OCI-LY7 (cell line): ENCODE measurements around the gene ZC3H18. TPM values are rescaled to one million over a fixed set of nuclear protein-coding genes. Genes with fewer than 3 reads are reported as not detected.
A peak's percentile ranks its signal among the peaks of the same experiment; 100 is the strongest.

Source experiments
- BruUV-seq: library from RNA; stranded (reverse); fragments of 400-500 nt; replicated peaks from 2 replicates; lab custom pipeline; 2021; lab: Mats Ljungman, UMichigan
- CTCF ChIA-PET: fragments of 300-600 bp; sonication (Branson Sonifier 250); formaldehyde crosslinking; loops from one replicate; lab custom pipeline; 2022; ENCODE audit warnings: antibody characterized with exemption; ENCODE audit not compliant: unreplicated experiment; lab: Charles Lee
- POLR2A ChIA-PET: fragments of 300-600 bp; sonication (Branson Sonifier 250); formaldehyde crosslinking; loops from one replicate; lab custom pipeline; 2022; ENCODE audit warnings: antibody characterized with exemption; lab: Charles Lee
- DNase-seq: peaks from one replicate; pipeline ENCODE4 v3.0.0-alpha.2; 2015; ENCODE audit warnings: low spot score
- H2AFZ ChIP-seq: fragments of 200-600 bp; sonication (generic), shearing (Covaris generic); 2 replicates; pipeline ENCODE4 v1.6.1; 2014; ENCODE audit warnings: mild to moderate bottlenecking, antibody characterized with exemption, low read length, moderate library complexity
- H3K27ac ChIP-seq: fragments of 200-600 bp; sonication (generic); 2 replicates; pipeline ENCODE4 v1.5.1; 2014; ENCODE audit warnings: mixed run types, low read depth, mild to moderate bottlenecking, moderate library complexity, low read length, inconsistent platforms; ENCODE audit not compliant: poor library complexity, severe bottlenecking
- H3K36me3 ChIP-seq: fragments of 200-600 bp; sonication (generic); 2 replicates; pipeline ENCODE4 v1.6.1; 2014; ENCODE audit warnings: mild to moderate bottlenecking, antibody characterized with exemption, low read length, moderate library complexity, mixed read lengths; ENCODE audit not compliant: insufficient read depth
- H3K4me1 ChIP-seq: fragments of 200-600 bp; sonication (generic); 2 replicates; pipeline ENCODE4 v1.5.1; 2014; ENCODE audit warnings: mild to moderate bottlenecking, low read length; ENCODE audit not compliant: insufficient read depth, poor library complexity, severe bottlenecking
- H3K4me2 ChIP-seq: fragments of 200-600 bp; sonication (generic); 2 replicates; pipeline ENCODE4 v1.6.1; 2014; ENCODE audit warnings: mild to moderate bottlenecking, low read length
- H3K4me3 ChIP-seq: fragments of 200-600 bp; sonication (generic); 2 replicates; pipeline ENCODE4 v1.5.1; 2014; ENCODE audit warnings: mild to moderate bottlenecking, low read depth, low read length; ENCODE audit not compliant: poor library complexity, severe bottlenecking
- H3K79me2 ChIP-seq: fragments of 200-600 bp; sonication (generic); 2 replicates; pipeline ENCODE4 v1.6.1; 2016; ENCODE audit warnings: low read depth, mild to moderate bottlenecking, low read length, moderate library complexity, mixed read lengths; ENCODE audit not compliant: insufficient read depth
- H3K9me2 ChIP-seq: fragments of 200-600 bp; sonication (generic); 2 replicates; pipeline ENCODE4 v1.6.1; 2016; ENCODE audit warnings: mild to moderate bottlenecking, low read length, mixed read lengths; ENCODE audit not compliant: insufficient read depth
- H3K9me3 ChIP-seq: fragments of 200-600 bp; sonication (generic); 2 replicates; pipeline ENCODE4 v1.6.1; 2014; ENCODE audit warnings: mild to moderate bottlenecking, mixed run types, low read length, mixed read lengths
- H4K20me1 ChIP-seq: fragments of 200-600 bp; sonication (generic); 2 replicates; pipeline ENCODE4 v1.6.1; 2014; ENCODE audit warnings: mild to moderate bottlenecking, antibody characterized with exemption, low read length, moderate library complexity, mixed read lengths; ENCODE audit not compliant: insufficient read depth
- EZH2phosphoT487 ChIP-seq: fragments of 200-600 bp; sonication (generic); IDR thresholded peaks from 2 replicates; pipeline ENCODE4 v1.6.1; 2018; ENCODE audit warnings: low read depth, borderline replicate concordance, mild to moderate bottlenecking, mixed run types, antibody characterized with exemption, low read length, moderate library complexity, mixed read lengths
- intact Hi-C: fragments of 100-400 bp; cut with micrococcal nuclease; formaldehyde crosslinking; loops from one replicate; pipeline ENCODE4 v1.10.0; 2022; ENCODE audit not compliant: unreplicated experiment
- total RNA-seq, 2 experiments: library from RNA; depleted of rRNA in 1 of 2; stranded (reverse); fragments of >200 nt in 1 of 2; shearing (Covaris generic) in 1 of 2; gene quantifications; 2 replicates each; pipeline ENCODE4 v1.2.3, GENCODE V29; 2014 to 2022
- TF ChIP-seq, protein P1 (sequence below): fragments of 200-600 bp; sonication (generic); conservative IDR thresholded peaks from 2 replicates; pipeline ENCODE4 v1.5.1; 2014; ENCODE audit warnings: mild to moderate bottlenecking, antibody characterized with exemption, low read length, moderate library complexity, mixed read lengths

ZC3H18 gene
- total RNA-seq, 2 experiments from 2014 or later: 22.2 to 79.0 TPM

DNA sequence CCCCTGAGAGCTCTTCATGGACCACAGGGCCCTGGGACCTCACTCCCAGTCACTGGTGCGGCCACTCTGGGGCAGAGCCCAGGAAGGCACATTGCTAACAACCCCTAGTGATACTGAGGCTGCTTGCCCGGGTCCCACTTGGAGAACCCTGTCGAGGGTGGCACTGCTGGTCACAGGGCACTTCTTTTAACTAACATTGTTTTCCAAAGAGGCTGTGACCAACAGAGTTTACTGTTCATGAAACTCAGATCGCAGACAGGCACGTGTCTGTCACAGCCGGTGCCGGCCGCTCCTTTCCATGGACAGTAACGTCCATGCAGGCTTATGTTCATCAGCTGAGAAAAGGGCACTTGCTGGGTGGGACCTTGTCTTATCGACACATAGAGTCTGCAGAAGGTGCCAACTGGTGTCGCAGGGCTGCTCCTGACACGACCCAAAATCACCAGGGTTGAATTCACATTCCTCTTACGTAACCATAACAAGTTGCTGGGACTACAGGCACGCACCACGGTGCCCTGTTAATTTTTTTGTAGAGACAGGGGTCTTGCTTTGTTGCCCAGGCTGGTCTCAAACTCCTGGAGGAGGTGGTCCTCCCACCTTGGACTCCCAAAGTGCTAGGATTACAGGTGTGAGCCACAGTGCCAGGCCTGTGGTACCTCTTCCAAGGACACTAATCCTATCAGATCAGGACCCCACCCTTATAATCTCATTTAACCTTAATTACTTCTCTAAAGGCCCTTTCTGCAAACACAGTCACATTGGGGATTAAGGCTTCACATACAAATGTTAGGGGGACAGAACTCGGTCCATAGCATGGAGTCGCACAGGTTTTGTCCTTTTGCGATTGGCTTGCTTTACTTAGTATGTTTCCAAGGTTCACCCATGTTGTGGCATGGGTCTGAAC, 1.2 kb upstream of the ZC3H18 start:
- no peaks in the 10 kb centered on the region for H3K9me2 ChIP-seq
- peak overlapping the region; percentile 98 for H3K4me3 ChIP-seq
- H3K79me2 ChIP-seq: peaks cover 43% of the 10 kb centered on the region
- peak overlapping the region; percentile 48 for H3K27ac ChIP-seq
- peaks cover 18% of the 10 kb centered on the region for H4K20me1 ChIP-seq
- peaks cover 22% of the 10 kb centered on the region for H3K4me1 ChIP-seq
- no TSS peak for BruUV-seq
- no peaks in the 10 kb centered on the region for H3K9me3 ChIP-seq
- H3K4me2 ChIP-seq: peak overlapping the region; percentile 94
- CTCF ChIA-PET: no interaction called here
- peak overlapping the region; percentile 91 for H2AFZ ChIP-seq
- POLR2A ChIA-PET: interaction anchor here (0.6 kb wide), 1 partner anchor 226 kb away, joined by 3 read pairs; no protein-coding TSS in a partner anchor
- intact Hi-C loops: no loop called here
- TF ChIP-seq, protein P1, sequence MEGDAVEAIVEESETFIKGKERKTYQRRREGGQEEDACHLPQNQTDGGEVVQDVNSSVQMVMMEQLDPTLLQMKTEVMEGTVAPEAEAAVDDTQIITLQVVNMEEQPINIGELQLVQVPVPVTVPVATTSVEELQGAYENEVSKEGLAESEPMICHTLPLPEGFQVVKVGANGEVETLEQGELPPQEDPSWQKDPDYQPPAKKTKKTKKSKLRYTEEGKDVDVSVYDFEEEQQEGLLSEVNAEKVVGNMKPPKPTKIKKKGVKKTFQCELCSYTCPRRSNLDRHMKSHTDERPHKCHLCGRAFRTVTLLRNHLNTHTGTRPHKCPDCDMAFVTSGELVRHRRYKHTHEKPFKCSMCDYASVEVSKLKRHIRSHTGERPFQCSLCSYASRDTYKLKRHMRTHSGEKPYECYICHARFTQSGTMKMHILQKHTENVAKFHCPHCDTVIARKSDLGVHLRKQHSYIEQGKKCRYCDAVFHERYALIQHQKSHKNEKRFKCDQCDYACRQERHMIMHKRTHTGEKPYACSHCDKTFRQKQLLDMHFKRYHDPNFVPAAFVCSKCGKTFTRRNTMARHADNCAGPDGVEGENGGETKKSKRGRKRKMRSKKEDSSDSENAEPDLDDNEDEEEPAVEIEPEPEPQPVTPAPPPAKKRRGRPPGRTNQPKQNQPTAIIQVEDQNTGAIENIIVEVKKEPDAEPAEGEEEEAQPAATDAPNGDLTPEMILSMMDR: no peak
- no peak for TF ChIP-seq EZH2phosphoT487
- peaks cover 25% of the 10 kb centered on the region; the same call in 1 of the 2 replicates for H3K36me3 ChIP-seq
- no peak for DNase-seq

DNA sequence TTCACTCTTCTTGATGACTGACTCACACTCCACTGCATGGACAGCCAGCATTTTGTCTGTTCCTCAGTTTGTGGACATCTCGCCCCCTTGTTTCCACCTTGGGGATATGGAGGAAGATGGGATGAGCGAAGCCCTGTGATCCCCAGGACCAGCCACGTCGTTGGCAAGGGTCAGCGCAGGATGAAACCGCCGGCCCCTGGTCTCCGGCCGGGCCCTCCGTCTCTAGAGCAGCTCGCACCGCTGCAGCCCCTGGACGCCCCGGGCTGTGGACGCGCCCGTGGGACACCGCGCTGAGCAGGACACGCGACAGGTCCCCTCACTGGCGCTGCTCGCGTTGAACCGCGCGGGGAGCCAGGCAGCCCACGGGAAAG, 604 bp upstream of the ZC3H18 start:
- peaks cover 50% of the 10 kb centered on the region for H3K79me2 ChIP-seq

More for the DNA sequence above, 604 bp upstream of the ZC3H18 start:
- H3K4me1 ChIP-seq: peaks cover 22% of the 10 kb centered on the region
- ChIA-PET CTCF (interaction anchor here (0.6 kb wide), 3 partner anchors 12 to 613 kb away, joined by 4 to 9 read pairs (median 7); partner anchors contain the start of gene ZFPM1), POLR2A (interaction anchor here (0.7 to 1.0 kb wide), 3 partner anchors 33 to 97 kb away, joined by 3 to 4 read pairs (median 3); no protein-coding TSS in a partner anchor)
- peak overlapping the region; percentile 48 for H3K27ac ChIP-seq
- H3K9me2 ChIP-seq: no peaks in the 10 kb centered on the region
- BruUV-seq: TSS peak; percentile 79
- no peak for TF ChIP-seq EZH2phosphoT487
- TF ChIP-seq, protein P1: no peak
- H2AFZ ChIP-seq: peak overlapping the region; percentile 91
- no peaks in the 10 kb centered on the region for H3K9me3 ChIP-seq
- H3K4me3 ChIP-seq: peak overlapping the region; percentile 98
- intact Hi-C loops: no loop called here
- peaks cover 32% of the 10 kb centered on the region; the same call in 1 of the 2 replicates for H3K36me3 ChIP-seq
- H3K4me2 ChIP-seq: peak overlapping the region; percentile 94
- DNase-seq: no peak
- H4K20me1 ChIP-seq: peaks cover 18% of the 10 kb centered on the region
